Measurements from ENCODE around the gene IL17RA.

IL17RA gene

GRCh38 chr22:17084554-17085276 lies at the start of gene IL17RA:
Gene IL17RA (plus strand): TSS chr22:17085000. CDS start chr22:17085092, 92 bp downstream.
- DNase-seq = peak; percentile 82

- peak; percentile 66 for DNase-seq
Measured at GRCh38 chr22:17035246-17035645, 49.6 kb upstream of the IL17RA start.

DNA sequence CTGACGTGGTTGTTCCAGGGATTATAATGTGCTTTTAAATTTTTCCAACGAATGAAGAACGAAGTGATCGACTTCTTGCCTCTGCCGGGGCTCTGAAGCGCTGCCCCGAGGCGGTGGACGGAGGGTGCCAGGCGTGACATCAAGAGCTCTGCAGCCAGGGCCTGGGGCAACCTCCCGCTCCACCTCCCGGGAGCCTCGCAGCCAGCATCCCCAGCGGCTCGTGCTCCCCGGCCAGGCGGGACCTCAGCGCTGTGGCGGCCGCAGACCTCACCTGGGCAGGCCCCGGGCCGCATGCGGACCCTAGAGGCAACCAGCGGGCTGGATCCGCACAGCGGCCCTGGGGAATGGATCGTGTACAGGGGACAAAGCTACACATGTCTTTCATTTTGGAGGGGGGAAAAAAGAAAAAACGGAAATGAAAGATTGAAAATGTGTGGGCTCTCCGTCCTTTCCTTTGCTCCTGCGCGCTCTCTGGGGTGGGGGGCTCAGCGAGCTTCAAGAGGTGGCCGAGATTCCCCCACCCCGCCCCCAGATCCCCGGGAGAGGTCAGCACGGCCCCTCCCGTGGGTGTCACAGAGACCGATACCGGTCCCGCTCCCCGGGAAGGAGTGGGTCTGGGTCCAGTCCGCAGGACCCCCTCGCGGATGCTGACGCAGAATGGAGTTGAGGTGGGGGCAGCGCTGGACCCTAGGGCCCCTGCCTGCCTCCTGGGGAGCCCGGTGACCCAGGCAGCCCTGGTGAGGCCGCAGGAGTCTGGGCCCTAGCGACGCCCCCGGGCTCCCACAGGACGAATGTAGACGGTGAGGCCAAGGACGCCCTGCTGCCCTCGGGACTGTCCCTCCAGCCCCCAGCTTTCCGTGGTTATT lies 48.6 kb upstream of the IL17RA start:
- peak; percentile 6 for DNase-seq

DNA sequence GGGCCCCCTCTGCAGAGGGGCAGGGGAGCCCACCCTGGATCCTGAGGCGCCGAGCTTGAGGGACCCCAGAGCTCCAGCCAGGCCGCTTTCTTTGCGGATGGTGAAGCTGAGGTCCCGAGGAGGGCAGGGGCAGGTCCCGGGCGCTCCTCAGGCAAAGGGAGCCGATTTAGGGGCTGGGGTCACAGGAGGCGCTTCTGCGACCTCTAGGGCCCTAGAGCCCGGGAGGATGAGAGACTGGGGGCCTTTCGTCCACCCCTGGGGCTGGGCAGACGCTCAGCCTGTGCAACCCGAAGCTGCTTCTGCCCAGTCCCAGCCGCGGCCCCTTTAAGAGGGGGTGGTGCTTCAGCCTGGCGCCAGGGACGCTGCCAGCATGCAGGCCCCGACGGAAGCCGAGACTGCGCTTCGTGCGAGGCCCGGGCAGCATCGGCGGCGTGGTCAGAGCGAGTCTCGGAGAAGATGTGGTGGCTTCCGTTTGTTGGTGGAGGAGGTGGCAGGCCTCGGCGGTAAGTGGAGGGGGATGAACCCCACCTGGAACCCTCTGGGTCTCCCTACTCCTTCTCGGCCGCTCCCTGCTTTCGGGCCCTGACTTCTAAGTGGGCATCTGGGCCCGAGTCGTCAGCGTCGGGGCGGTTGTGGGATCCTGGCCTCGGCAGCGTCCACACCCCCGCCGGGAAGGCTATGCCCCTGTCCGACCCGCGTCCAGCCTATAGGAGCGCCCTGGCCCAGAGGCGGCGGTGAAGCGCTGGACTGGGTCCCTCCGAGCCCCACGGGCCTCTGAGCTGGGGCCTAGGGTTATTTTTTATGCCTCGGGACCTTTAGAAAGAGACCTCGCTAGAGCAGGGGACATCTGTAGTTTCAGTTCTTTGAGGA lies 47.7 kb upstream of the IL17RA start:
- peak; percentile 20 for DNase-seq

- DNase-seq = no peak
Measured at GRCh38 chr22:17043521-17043920, 41.3 kb upstream of the IL17RA start.

- DNase-seq = no peak
Measured at GRCh38 chr22:17046566-17047348, 38.0 kb upstream of the IL17RA start.

- DNase-seq = no peak
Measured at GRCh38 chr22:17047656-17048055, 37.1 kb upstream of the IL17RA start.

- no peak for DNase-seq
Measured at GRCh38 chr22:17056058-17056457, 28.7 kb upstream of the IL17RA start.

- DNase-seq = no peak
Measured at GRCh38 chr22:17056807-17057206, 28.0 kb upstream of the IL17RA start.

DNA sequence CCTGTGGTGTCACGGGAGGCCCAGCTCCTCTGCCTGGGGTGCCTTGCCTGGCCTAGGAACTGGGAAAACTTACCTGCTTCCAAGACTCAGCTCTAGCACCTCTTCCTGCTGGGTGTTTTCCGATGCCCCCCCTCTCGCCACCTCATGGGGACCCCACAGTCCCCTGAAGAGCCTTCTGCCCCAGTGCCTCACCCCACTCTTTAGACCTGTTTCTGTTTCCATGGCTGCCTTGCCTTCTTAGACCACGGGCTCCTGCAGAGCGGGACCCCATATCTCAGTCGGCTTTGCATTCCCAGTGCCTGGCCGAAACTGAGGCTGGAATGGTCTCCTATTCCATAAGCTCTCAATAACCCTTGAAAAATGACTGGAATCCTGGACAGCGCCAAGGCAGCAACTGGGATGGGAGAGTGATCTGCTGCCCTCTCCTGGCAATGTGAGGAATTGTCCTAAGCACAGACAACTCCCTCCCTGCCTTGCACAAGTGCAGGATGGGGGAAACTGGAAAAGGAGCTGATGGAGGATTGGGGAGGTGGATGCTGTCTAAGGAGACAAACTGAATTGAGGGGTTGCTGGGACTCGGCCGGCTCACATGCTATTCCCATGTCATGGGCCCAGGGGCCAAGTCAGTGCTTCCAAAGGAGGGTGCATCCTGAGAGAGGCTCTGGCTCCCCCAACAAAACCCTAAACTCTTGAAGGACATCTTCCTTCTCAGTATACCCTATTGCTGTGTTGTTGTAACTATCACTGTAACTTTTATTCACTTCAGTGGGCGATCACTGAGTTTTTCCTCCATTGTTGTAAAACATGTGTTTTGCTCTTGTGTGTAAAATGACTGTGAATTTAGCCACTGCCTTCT lies 26.6 kb upstream of the IL17RA start:
- peak; percentile 66 for DNase-seq

DNA sequence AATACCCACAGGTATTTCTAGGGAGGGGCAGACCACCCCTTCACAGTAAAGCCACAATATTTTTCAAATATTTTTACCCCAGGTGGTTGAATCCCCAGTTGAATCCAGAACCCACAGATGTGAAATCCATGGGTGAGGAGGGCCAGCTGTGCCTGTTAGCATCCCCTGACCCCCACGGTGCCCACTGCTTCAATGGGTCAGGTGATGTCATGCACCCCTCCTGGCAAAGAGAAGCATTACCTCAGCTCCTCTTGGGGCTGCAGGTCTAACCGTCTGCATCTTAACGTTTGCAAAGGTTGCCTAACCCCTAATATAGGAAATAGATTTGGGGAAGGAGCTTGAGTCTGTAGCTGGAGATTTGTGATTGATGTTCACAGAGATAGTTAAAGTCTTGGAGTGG lies 24.7 kb upstream of the IL17RA start:
- no peak for DNase-seq

DNA sequence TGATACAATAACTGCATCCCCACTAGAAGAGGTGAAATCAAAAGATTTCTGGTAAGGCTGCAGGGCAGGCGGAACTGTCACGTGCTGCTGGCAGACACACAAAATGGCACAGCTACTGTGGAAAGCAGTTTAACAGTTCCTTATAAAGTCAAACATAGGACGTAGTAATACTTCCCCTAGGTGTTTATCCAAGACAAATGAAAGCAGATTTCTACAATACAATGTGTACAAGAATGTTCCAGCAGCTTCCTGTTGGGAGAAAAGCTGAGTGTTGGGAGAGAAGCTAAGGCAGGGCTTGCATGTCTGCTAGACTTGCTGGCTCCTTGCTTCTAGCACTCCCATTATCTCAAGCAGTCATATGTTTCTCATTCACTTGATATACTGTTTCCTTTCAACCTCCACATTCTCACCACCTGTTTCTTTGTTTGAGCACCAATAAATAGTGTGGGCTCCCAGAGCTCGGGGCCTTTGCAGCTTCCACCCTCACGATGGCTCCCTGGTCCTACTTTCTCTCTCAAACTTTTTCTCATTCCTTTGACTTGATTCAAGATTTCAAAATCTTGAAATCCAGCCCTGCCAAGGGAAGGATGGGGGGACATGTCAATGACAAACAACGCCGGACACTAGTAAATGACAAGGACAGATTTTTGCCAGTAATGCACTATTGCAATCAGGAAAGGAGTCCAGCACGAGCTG lies 21.2 kb upstream of the IL17RA start:
- no peak for DNase-seq

GRCh38 chr22:17064498-17065100 lies 20.2 kb upstream of the IL17RA start:
- DNase-seq = no peak

DNA sequence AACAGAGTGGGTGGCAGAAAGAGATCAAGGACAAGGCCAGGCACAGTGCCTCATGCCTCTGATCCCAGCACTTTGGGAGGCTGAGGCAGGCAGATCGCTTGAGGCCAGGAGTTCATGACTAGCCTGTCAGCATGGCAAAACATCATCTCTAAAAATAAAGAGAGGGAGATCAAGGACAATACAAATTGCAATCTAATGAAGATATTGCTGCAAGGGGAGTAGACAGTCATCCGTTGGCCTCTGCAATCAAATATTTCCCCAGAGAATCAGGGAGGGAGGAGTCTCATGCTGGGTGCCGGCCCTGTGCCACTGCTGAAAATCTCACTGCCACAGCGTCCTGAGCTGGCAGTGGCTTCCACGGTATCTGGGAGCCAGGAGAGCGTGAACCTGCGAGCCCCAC lies 19.4 kb upstream of the IL17RA start:
- DNase-seq = no peak

DNA sequence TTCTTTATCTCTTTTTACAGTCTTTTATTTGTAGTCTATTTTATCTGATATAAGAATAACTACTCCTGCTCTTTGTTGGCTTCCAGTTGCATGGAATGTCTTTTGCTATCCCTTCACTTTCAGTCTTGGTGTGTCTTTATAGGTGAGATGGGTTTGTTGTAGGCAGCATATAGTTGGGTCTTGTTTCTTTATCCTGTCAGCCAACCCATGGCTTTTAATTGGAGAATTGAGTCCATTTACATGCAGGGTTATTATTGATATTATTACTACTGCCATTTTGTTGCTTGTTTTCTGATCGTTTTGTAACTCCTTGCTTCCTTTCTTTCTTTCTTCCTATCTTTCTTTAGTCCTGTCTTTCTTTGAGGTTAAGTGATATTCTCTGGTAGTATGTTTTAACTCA lies 11.9 kb upstream of the IL17RA start:
- no peak for DNase-seq

GRCh38 chr22:17074648-17075002 lies 10.2 kb upstream of the IL17RA start:
- no peak for DNase-seq

DNA sequence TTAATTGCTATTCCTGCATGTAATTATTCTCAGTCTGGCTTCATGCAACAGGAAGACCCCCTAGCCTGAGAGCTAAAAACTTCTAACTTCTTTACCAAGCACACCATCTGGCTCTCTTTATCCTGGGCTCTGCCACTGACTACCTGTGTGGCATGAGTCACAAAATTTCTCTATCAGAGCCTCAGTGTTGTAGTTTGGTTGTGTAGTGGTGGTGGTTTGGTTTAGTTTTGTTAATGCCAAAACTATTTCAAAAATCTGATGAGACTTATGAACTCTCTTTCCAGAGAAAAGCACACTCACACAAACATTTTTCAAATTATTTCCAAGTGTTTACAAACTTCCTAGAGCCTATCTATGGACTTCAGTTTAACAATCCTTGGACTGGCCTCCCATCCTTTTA lies 7.5 kb upstream of the IL17RA start:
- DNase-seq = no peak

GRCh38 chr22:17079572-17079971 lies 5.2 kb upstream of the IL17RA start:
- DNase-seq = no peak

- DNase-seq = no peak
Measured at GRCh38 chr22:17083255-17083654, 1.5 kb upstream of the IL17RA start.

- no peak for DNase-seq
Measured at GRCh38 chr22:17083811-17084441, 874 bp upstream of the IL17RA start.

All from NCI-H510A treated with DMSO at 0.1 percent for 48 hours (cell line).